Sigmoid colon (tissue), 7 donors: Measurements from ENCODE around the gene ZNF462. TPM values are rescaled to one million over a fixed set of nuclear protein-coding genes. Genes with fewer than 3 reads are reported as not detected.

ENCODE experiments used
- DNase-seq: peaks from one replicate; pipeline ENCODE4 v3.0.0-alpha.2; 2019
- H3K27ac ChIP-seq, 4 donors: fragments of 200-600 bp; sonication (generic); one replicate each; pipeline ENCODE4 v1.5.1; 2016 to 2019; ENCODE audit warnings: mild to moderate bottlenecking in 1 of 4
- H3K27me3 ChIP-seq, 3 donors: fragments of 200-600 bp; sonication (generic); one replicate each; pipeline ENCODE4 v1.5.1; 2019; ENCODE audit warnings: mild to moderate bottlenecking in 1 of 3
- H3K36me3 ChIP-seq, 4 donors: fragments of 200-600 bp; sonication (generic); one replicate each; pipeline ENCODE4 v1.5.1; 2016 to 2019
- H3K4me1 ChIP-seq, 4 donors: fragments of 200-600 bp; sonication (generic); one replicate each; pipeline ENCODE4 v1.5.1; 2017 to 2019
- H3K4me3 ChIP-seq, 4 donors: fragments of 200-600 bp; sonication (generic); one replicate each; pipeline ENCODE4 v1.5.1; 2017 to 2019; ENCODE audit warnings: mild to moderate bottlenecking in 2 of 4, moderate library complexity in 1 of 4
- H3K9me3 ChIP-seq, 4 donors: fragments of 200-600 bp in 3 of 4; sonication (generic) in 3 of 4; one replicate each; pipeline versions ENCODE4 v1.5.1 to v1.6.1; 2013 to 2019
- CTCF ChIP-seq, 4 experiments: fragments of 450-650 bp in 3 of 4; fragments of 200-600 bp in 1 of 4; IDR thresholded peaks; one replicate each; pipeline ENCODE4 v1.5.1; 2016 to 2019; ENCODE audit warnings: antibody characterized with exemption in 4 of 4, mild to moderate bottlenecking in 3 of 4, moderate library complexity in 2 of 4
- EP300 ChIP-seq, 4 donors: sonication (generic); formaldehyde crosslinking; IDR thresholded peaks; one replicate each; pipeline ENCODE4 v1.6.1; 2017; ENCODE audit warnings: antibody characterized with exemption in 4 of 4
- POLR2A ChIP-seq, 2 donors: fragments of 450-650 bp; IDR thresholded peaks; one replicate each; pipeline ENCODE4 v1.6.1; 2016; ENCODE audit warnings: antibody characterized with exemption in 2 of 2, mild to moderate bottlenecking in 2 of 2, moderate library complexity in 2 of 2
- POLR2AphosphoS5 ChIP-seq, 4 donors: sonication (generic); formaldehyde crosslinking; IDR thresholded peaks; one replicate each; pipeline ENCODE4 v1.6.1; 2017; ENCODE audit warnings: antibody characterized with exemption in 4 of 4
- WGBS, 2 donors: extraction: QIAGEN DNeasy Blood & Tissue Kit; methylation state at CpG; one replicate each; pipeline ENCODE4 v1.1.7; 2013; 5-methylcytosine and 5-hydroxymethylcytosine counted together
- intact Hi-C: fragments of 100-400 bp; cut with DNase I; formaldehyde crosslinking; loops from one replicate; pipeline ENCODE4 v1.15.1; 2023
- polyA plus RNA-seq, 3 donors: library from polyadenylated mRNA; stranded (reverse); fragments of 200-250 nt; gene quantifications; one replicate each; pipeline ENCODE4 v1.2.3, GENCODE V29; 2013
- total RNA-seq, 4 donors: library from RNA; depleted of rRNA; stranded (reverse); fragments of >200 nt; gene quantifications; one replicate each; pipeline ENCODE4 v1.1.0, GENCODE V29; 2016
- donor health status: healthy with polysubstance abuse.
- donor health status: Bipolar disorder and iron deficiency.
- donor health status: healthy.

Gene ZNF462
- total and polyA plus RNA-seq, 7 donors = 0.60 to 33.8 (median 21.7) TPM

- Histone ChIP-seq H3K27ac (no peak overlapping the region), H3K4me3 (no peak overlapping the region), H3K36me3 (no peaks in the 10 kb centered on the region), H3K27me3 (no peaks in the 10 kb centered on the region), H3K9me3 (peaks cover 0 to 3% (median 0%) of the 10 kb centered on the region in 4 donors), H3K4me1 (peaks cover 0 to 21% (median 16%) of the 10 kb centered on the region in 4 donors)
- 34% methylated on average over 2 of the region's 2 CpGs for WGBS, 2 donors
- intact Hi-C loops = no loop called here
- DNase-seq = no peak
- TF ChIP-seq EP300 (IDR thresholded peaks at IDR 0.05) = no peak
- no peak for TF ChIP-seq POLR2A (IDR thresholded peaks at IDR 0.05)
- no peak for TF ChIP-seq CTCF (IDR thresholded peaks at IDR 0.05)
- no peak for TF ChIP-seq POLR2AphosphoS5 (IDR thresholded peaks at IDR 0.05)
These were observed 161.2 kb downstream of the ZNF462 start for GRCh38 chr9:107024193-107024592.

GRCh38 chr9:107025260-107026035 is 162.5 kb downstream of the ZNF462 start:
- Histone ChIP-seq H3K4me3 (no peak overlapping the region), H3K27me3 (no peaks in the 10 kb centered on the region), H3K27ac (no peak overlapping the region), H3K4me1 (peaks cover 0 to 8% (median 3%) of the 10 kb centered on the region in 4 donors), H3K36me3 (no peaks in the 10 kb centered on the region), H3K9me3 (peaks cover 0 to 3% (median 0%) of the 10 kb centered on the region in 4 donors)
- 89 to 91% methylated on average over 5 of the region's 5 CpGs for WGBS, 2 donors
- TF ChIP-seq POLR2A (IDR thresholded peaks at IDR 0.05) (no peak), POLR2AphosphoS5 (IDR thresholded peaks at IDR 0.05) (no peak), EP300 (IDR thresholded peaks at IDR 0.05) (no peak), CTCF (IDR thresholded peaks at IDR 0.05) (no peak)
- no peak for DNase-seq
- intact Hi-C loops = no loop called here

- Histone ChIP-seq H3K36me3 (no peaks in the 10 kb centered on the region), H3K9me3 (peaks cover 0 to 3% (median 0%) of the 10 kb centered on the region in 4 donors), H3K27ac (no peak overlapping the region), H3K27me3 (no peaks in the 10 kb centered on the region), H3K4me1 (no peaks in the 10 kb centered on the region), H3K4me3 (no peak overlapping the region)
- WGBS, 2 donors = 80 to 87% methylated on average over 3 of the region's 3 CpGs
- no peak for DNase-seq
- intact Hi-C loops = no loop called here
- no peak for TF ChIP-seq EP300 (IDR thresholded peaks at IDR 0.05)
- TF ChIP-seq POLR2A (IDR thresholded peaks at IDR 0.05) = no peak
- TF ChIP-seq CTCF (IDR thresholded peaks at IDR 0.05) = no peak
- TF ChIP-seq POLR2AphosphoS5 (IDR thresholded peaks at IDR 0.05) = no peak
These were observed 166.2 kb downstream of the ZNF462 start for GRCh38 chr9:107029146-107029545.

- intact Hi-C loops = no loop called here
- no peak for DNase-seq
- WGBS, 2 donors = 66 to 88% methylated on average over 3 of the region's 3 CpGs
- H3K27me3 ChIP-seq = no peaks in the 10 kb centered on the region
- H3K27ac ChIP-seq = no peak overlapping the region
- no peaks in the 10 kb centered on the region for H3K4me1 ChIP-seq
- H3K36me3 ChIP-seq = no peaks in the 10 kb centered on the region
- no peak for TF ChIP-seq POLR2A (IDR thresholded peaks at IDR 0.05)
- TF ChIP-seq CTCF (IDR thresholded peaks at IDR 0.05) = no peak
- H3K4me3 ChIP-seq = no peak overlapping the region
- no peaks in the 10 kb centered on the region for H3K9me3 ChIP-seq
These were observed 171.0 kb downstream of the ZNF462 start for GRCh38 chr9:107033966-107034365.

GRCh38 chr9:107034831-107035230 is 171.9 kb downstream of the ZNF462 start:
- Histone ChIP-seq H3K36me3 (no peaks in the 10 kb centered on the region), H3K4me1 (no peaks in the 10 kb centered on the region), H3K27ac (no peak overlapping the region), H3K4me3 (no peak overlapping the region), H3K27me3 (no peaks in the 10 kb centered on the region), H3K9me3 (no peaks in the 10 kb centered on the region)
- no peak for TF ChIP-seq POLR2A (IDR thresholded peaks at IDR 0.05)
- TF ChIP-seq POLR2AphosphoS5 (IDR thresholded peaks at IDR 0.05) = no peak
- TF ChIP-seq EP300 (IDR thresholded peaks at IDR 0.05) = no peak
- no peak for TF ChIP-seq CTCF (IDR thresholded peaks at IDR 0.05)
- intact Hi-C loops = no loop called here
- no peak for DNase-seq
- WGBS, 2 donors = 85 to 90% methylated on average over 5 of the region's 5 CpGs
